Panc1 (cell line): ENCODE measurements around the gene AOC3. TPM values are rescaled to one million over a fixed set of nuclear protein-coding genes. Genes with fewer than 3 reads are reported as not detected.

Experiments used
- ATAC-seq: fragments of 200-7000 bp; cut with Tn5 transposase; 2 replicates; pipeline ENCODE4 v1.9.1; 2020; ENCODE audit warnings: mild to moderate bottlenecking, moderate library complexity
- Bru-seq: library from RNA; stranded (reverse); fragments of 400-500 nt; gene quantifications from one replicate; lab custom pipeline; 2021; lab: Mats Ljungman, UMichigan
- BruChase-seq, 2 experiments: library from RNA; stranded (reverse); fragments of 400-500 nt; gene quantifications; one replicate each; lab custom pipeline; 2021; lab: Mats Ljungman, UMichigan
- BruUV-seq: library from RNA; stranded (reverse); fragments of 400-500 nt; replicated peaks from 2 replicates; lab custom pipeline; 2021; lab: Mats Ljungman, UMichigan
- CTCF ChIA-PET: fragments of 300-600 bp; sonication (Branson Sonifier 250); formaldehyde crosslinking; loops from one replicate; lab custom pipeline; 2022; ENCODE audit warnings: antibody characterized with exemption; lab: Charles Lee
- POLR2A ChIA-PET: fragments of 300-600 bp; sonication (Branson Sonifier 250); formaldehyde crosslinking; loops from one replicate; lab custom pipeline; 2022; ENCODE audit warnings: antibody characterized with exemption; lab: Charles Lee
- DNase-seq: peaks from one replicate; pipeline ENCODE4 v3.0.0-alpha.2; 2010; ENCODE audit warnings: low read depth, low spot score
- H3K27ac ChIP-seq: 2 replicates; pipeline ENCODE4 v1.5.1; 2011; ENCODE audit warnings: mild to moderate bottlenecking, low read length, inconsistent platforms
- H3K27me3 ChIP-seq: fragments of 200-500 bp; sonication (Bioruptor generic); 2 replicates; pipeline ENCODE4 v1.6.0; 2014; ENCODE audit warnings: low read length, inconsistent platforms; ENCODE audit not compliant: control insufficient read depth, insufficient read depth
- H3K36me3 ChIP-seq: fragments of 200-500 bp; sonication (Bioruptor generic); 2 replicates; pipeline ENCODE4 v1.5.1; 2014; ENCODE audit warnings: inconsistent platforms, mild to moderate bottlenecking, low read length, moderate library complexity; ENCODE audit not compliant: control insufficient read depth, insufficient read depth
- H3K4me1 ChIP-seq: 2 replicates; pipeline ENCODE4 v1.5.1; 2011; ENCODE audit warnings: inconsistent platforms, mild to moderate bottlenecking, low read length, moderate library complexity; ENCODE audit not compliant: control insufficient read depth, insufficient read depth
- H3K4me3 ChIP-seq, 2 experiments: 2 replicates each; pipeline ENCODE4 v1.5.1; 2011 to 2012; ENCODE audit warnings: low read depth in 2 of 2, low read length in 2 of 2, mild to moderate bottlenecking in 2 of 2, inconsistent platforms in 1 of 2, moderate library complexity in 1 of 2
- H3K9me3 ChIP-seq: fragments of 200-500 bp; sonication (Bioruptor generic); 2 replicates; pipeline ENCODE4 v1.5.1; 2014; ENCODE audit warnings: low read depth, mild to moderate bottlenecking, inconsistent platforms, low read length, moderate library complexity; ENCODE audit not compliant: control insufficient read depth, insufficient read depth
- CTCF ChIP-seq: fragments of 450-650 bp; IDR thresholded peaks from 2 replicates; pipeline ENCODE4 v1.5.1; 2017; ENCODE audit warnings: mild to moderate bottlenecking
- POLR2AphosphoS5 ChIP-seq: IDR thresholded peaks from 2 replicates; pipeline ENCODE4 v1.6.1; 2012; ENCODE audit warnings: mild to moderate bottlenecking, low read depth, low read length, moderate library complexity
- SIN3A ChIP-seq: IDR thresholded peaks from 2 replicates; pipeline ENCODE4 v1.6.1; 2012; ENCODE audit warnings: low read depth, mild to moderate bottlenecking, low read length, moderate library complexity, borderline replicate concordance; ENCODE audit not compliant: insufficient read depth
- TCF7L2 ChIP-seq: IDR thresholded peaks from 2 replicates; pipeline ENCODE4 v1.6.1; 2011; ENCODE audit warnings: mild to moderate bottlenecking, low read depth, low read length, inconsistent platforms
- in situ Hi-C: cut with HindIII; loops from 2 replicates; pipeline ENCODE4 v1.10.0; 2016; ENCODE audit warnings: low sequenced_read_pairs, low pct_unique_long_range_greater_than_20kb
- intact Hi-C: fragments of 100-400 bp; cut with micrococcal nuclease; formaldehyde crosslinking; loops from one replicate; pipeline ENCODE4 v1.10.0; 2022; ENCODE audit not compliant: unreplicated experiment
- long read RNA-seq: library from polyadenylated mRNA; unstranded; transcript quantifications from one replicate; pipeline ENCODE4 v2.0.0, GENCODE V29; 2021; ENCODE audit not compliant: unreplicated experiment
- polyA plus RNA-seq: library from polyadenylated mRNA; unstranded; fragments of >200 nt; gene quantifications from one replicate; pipeline ENCODE4 v1.2.1, GENCODE V29; 2012; ENCODE audit warnings: missing spikeins; ENCODE audit not compliant: insufficient read length
- total RNA-seq: library from RNA; stranded (reverse); gene quantifications from one replicate; pipeline ENCODE4 v1.2.1, GENCODE V29; 2021; ENCODE audit not compliant: unreplicated experiment
- TF ChIP-seq, protein P1 (sequence below), 2 experiments: IDR thresholded peaks; 2 replicates each; pipeline ENCODE4 v1.6.1; 2011 to 2012; ENCODE audit warnings: low read depth in 2 of 2, control low read depth in 1 of 2, low read length in 1 of 2, mild to moderate bottlenecking in 1 of 2, moderate library complexity in 1 of 2; ENCODE audit not compliant: insufficient read depth in 1 of 2

The AOC3 gene
- total RNA-seq (0.21 TPM), Bru-seq, nascent RNA (percentile 23 among the genes with signal in this experiment), BruChase-seq, experiment 1, labeled RNA remaining after a 2-hour chase (percentile 40 among the genes with signal in this experiment), BruChase-seq, experiment 2, labeled RNA remaining after a 6-hour chase (percentile 39 among the genes with signal in this experiment)
- polyA plus RNA-seq, result 0.16 TPM
- long read RNA-seq, partial matches to known transcripts, result 0 of 1 reads
- long read RNA-seq, other reads (novel, unspliced or antisense), result 1 of 1 reads

DNA sequence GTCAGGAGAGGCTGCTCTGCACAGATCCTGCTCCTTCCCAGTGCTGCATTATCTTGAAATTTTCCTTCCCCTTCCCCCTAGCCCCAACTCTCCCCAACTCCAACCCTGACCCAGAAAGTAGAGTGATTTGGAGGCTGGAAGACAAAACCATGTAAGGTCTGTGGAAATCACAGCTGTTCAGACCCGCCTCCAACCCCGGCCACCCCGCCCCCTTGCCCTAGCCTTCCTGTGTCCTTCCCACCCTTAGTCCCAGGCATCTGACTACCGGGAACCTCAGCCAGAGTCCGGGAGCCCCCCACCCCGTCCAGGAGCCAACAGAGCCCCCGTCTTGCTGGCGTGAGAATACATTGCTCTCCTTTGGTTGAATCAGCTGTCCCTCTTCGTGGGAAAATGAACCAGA is at the start of gene AOC3:
Gene AOC3 (plus strand): TSS at position 246 of the 400 bp plus-strand sequence. CDS start 145 bp downstream, at position 391.
- BruUV-seq, result no TSS peak
- ATAC-seq (no peak), DNase-seq (no peak)
- no peak within 1 kb of the TSS for H3K4me3 ChIP-seq
- TF ChIP-seq POLR2AphosphoS5 (no peak), SIN3A (no peak), TCF7L2 (no peak), CTCF (no peak)
- TF ChIP-seq, protein P1, sequence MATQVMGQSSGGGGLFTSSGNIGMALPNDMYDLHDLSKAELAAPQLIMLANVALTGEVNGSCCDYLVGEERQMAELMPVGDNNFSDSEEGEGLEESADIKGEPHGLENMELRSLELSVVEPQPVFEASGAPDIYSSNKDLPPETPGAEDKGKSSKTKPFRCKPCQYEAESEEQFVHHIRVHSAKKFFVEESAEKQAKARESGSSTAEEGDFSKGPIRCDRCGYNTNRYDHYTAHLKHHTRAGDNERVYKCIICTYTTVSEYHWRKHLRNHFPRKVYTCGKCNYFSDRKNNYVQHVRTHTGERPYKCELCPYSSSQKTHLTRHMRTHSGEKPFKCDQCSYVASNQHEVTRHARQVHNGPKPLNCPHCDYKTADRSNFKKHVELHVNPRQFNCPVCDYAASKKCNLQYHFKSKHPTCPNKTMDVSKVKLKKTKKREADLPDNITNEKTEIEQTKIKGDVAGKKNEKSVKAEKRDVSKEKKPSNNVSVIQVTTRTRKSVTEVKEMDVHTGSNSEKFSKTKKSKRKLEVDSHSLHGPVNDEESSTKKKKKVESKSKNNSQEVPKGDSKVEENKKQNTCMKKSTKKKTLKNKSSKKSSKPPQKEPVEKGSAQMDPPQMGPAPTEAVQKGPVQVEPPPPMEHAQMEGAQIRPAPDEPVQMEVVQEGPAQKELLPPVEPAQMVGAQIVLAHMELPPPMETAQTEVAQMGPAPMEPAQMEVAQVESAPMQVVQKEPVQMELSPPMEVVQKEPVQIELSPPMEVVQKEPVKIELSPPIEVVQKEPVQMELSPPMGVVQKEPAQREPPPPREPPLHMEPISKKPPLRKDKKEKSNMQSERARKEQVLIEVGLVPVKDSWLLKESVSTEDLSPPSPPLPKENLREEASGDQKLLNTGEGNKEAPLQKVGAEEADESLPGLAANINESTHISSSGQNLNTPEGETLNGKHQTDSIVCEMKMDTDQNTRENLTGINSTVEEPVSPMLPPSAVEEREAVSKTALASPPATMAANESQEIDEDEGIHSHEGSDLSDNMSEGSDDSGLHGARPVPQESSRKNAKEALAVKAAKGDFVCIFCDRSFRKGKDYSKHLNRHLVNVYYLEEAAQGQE (IDR thresholded peaks at IDR 0.05; ENCODE audit: insufficient read depth in 1 of 2, low read depth in 2 of 2, low read length in 1 of 2), result no peak
- no peaks in the 10 kb centered on the region for H3K9me3 ChIP-seq
- intact Hi-C loops, result no loop called here
- H3K27ac ChIP-seq, result no peak within 1 kb of the TSS
- in situ Hi-C loops, result no loop called here
- no peaks in the 10 kb centered on the region for H3K36me3 ChIP-seq
- ChIA-PET POLR2A (no interaction called here), CTCF (no interaction called here)
- no peaks in the 10 kb centered on the region for H3K4me1 ChIP-seq
- no peaks in the 10 kb centered on the region for H3K27me3 ChIP-seq

- H3K27ac ChIP-seq, result peak overlapping the region; percentile 61
- in situ Hi-C loops, result no loop called here
- peak; percentile 63 for ATAC-seq
- H3K4me1 ChIP-seq, result peaks cover 10% of the 10 kb centered on the region
- no peaks in the 10 kb centered on the region for H3K9me3 ChIP-seq
- H3K4me3 ChIP-seq, result no peak overlapping the region
- ChIA-PET CTCF (no interaction called here), POLR2A (no interaction called here)
- BruUV-seq, result no TSS peak
- no peaks in the 10 kb centered on the region for H3K36me3 ChIP-seq
- intact Hi-C loops, result no loop called here
- DNase-seq, result no peak
- no peaks in the 10 kb centered on the region for H3K27me3 ChIP-seq
- TF ChIP-seq POLR2AphosphoS5 (peak; percentile 54), TCF7L2 (peak; percentile 97)
- TF ChIP-seq, protein P1 (IDR thresholded peaks at IDR 0.05; ENCODE audit: insufficient read depth in 1 of 2, low read depth in 2 of 2, low read length in 1 of 2), result no peak
These were observed 47.7 kb upstream of the AOC3 start for GRCh38 chr17:42803074-42803883.
